A172 (cell line): ENCODE results near the gene GAS2L1. TPM values are rescaled to one million over a fixed set of nuclear protein-coding genes. Genes with fewer than 3 reads are reported as not detected.

ENCODE experiments used
- DNase-seq: peaks from one replicate; pipeline ENCODE4 v3.0.0-alpha.2; 2015; ENCODE audit warnings: low spot score
- total RNA-seq: library from RNA; depleted of rRNA; stranded (reverse); fragments of >200 nt; shearing (Covaris generic); gene quantifications from 2 replicates; pipeline ENCODE4 v1.2.3, GENCODE V29; 2014

GAS2L1 gene
- total RNA-seq, 1 experiment from 2014 or later, result 32.1 TPM

- DNase-seq, result peak; percentile 87
Observed at GRCh38 chr22:29309332-29310064, 3.0 kb downstream of the GAS2L1 start.

- DNase-seq, result no peak
Observed at GRCh38 chr22:29310065-29310862, 3.8 kb downstream of the GAS2L1 start.

GRCh38 chr22:29310863-29311339, 4.5 kb downstream of the GAS2L1 start:
- DNase-seq, result peak; percentile 90

- DNase-seq, result no peak
Observed at GRCh38 chr22:29311464-29312217, 5.2 kb downstream of the GAS2L1 start.

- DNase-seq, result no peak
Observed at GRCh38 chr22:29312218-29313125, 6.0 kb downstream of the GAS2L1 start.

GRCh38 chr22:29313126-29313575, 6.7 kb downstream of the GAS2L1 start:
- DNase-seq, result no peak

- DNase-seq, result no peak
Observed at GRCh38 chr22:29313576-29314466, 7.4 kb downstream of the GAS2L1 start.

- DNase-seq, result no peak
Observed at GRCh38 chr22:29314537-29315285, 8.3 kb downstream of the GAS2L1 start.

- DNase-seq, result no peak
Observed at GRCh38 chr22:29315286-29316140, 9.1 kb downstream of the GAS2L1 start, which contains the start of gene RASL10A. TSS of gene RASL10A (minus strand) at chr22:29315697. CDS start at chr22:29315246, 451 bp downstream.

- DNase-seq, result no peak
Observed at GRCh38 chr22:29316141-29316828, 9.8 kb downstream of the GAS2L1 start.

- DNase-seq, result no peak
Observed at GRCh38 chr22:29317827-29318454, 11.5 kb downstream of the GAS2L1 start.

GRCh38 chr22:29319072-29319471, 12.6 kb downstream of the GAS2L1 start:
- no peak for DNase-seq

GRCh38 chr22:29320546-29320945, 14.1 kb downstream of the GAS2L1 start:
- no peak for DNase-seq

- no peak for DNase-seq
Observed at GRCh38 chr22:29323641-29324040, 17.2 kb downstream of the GAS2L1 start.

GRCh38 chr22:29325356-29325755, 18.9 kb downstream of the GAS2L1 start:
- DNase-seq, result no peak

GRCh38 chr22:29325785-29326315, 19.4 kb downstream of the GAS2L1 start:
- no peak for DNase-seq

- DNase-seq, result no peak
Observed at GRCh38 chr22:29326481-29326880, 20.0 kb downstream of the GAS2L1 start.
